Chondrocyte (in vitro differentiated cells): ENCODE measurements around the gene H2BK1. TPM values are rescaled to one million over a fixed set of nuclear protein-coding genes. Genes with fewer than 3 reads are reported as not detected.

ENCODE experiments used
- DNase-seq: peaks from one replicate; pipeline ENCODE4 v3.0.0; 2021; ENCODE audit warnings: mixed read lengths, low spot score
- H3K27ac Mint-ChIP-seq: one replicate; pipeline ENCODE4 v1.8.0; 2021; ENCODE audit warnings: mild to moderate bottlenecking, moderate library complexity, mixed read lengths; ENCODE audit not compliant: unreplicated experiment
- H3K27me3 Mint-ChIP-seq: 2 replicates; pipeline ENCODE4 v1.8.0; 2021; ENCODE audit warnings: low read depth, mixed read lengths
- H3K36me3 Mint-ChIP-seq: 2 replicates; pipeline ENCODE4 v1.8.0; 2021; ENCODE audit warnings: low read depth, mixed read lengths
- H3K4me1 Mint-ChIP-seq: 2 replicates; pipeline ENCODE4 v1.8.0; 2021; ENCODE audit warnings: low read depth, mild to moderate bottlenecking, mixed read lengths
- H3K4me3 Mint-ChIP-seq: one replicate; pipeline ENCODE4 v1.8.0; 2021; ENCODE audit warnings: mild to moderate bottlenecking, moderate library complexity, mixed read lengths; ENCODE audit not compliant: unreplicated experiment
- H3K9me3 Mint-ChIP-seq: 2 replicates; pipeline ENCODE4 v1.8.0; 2021; ENCODE audit warnings: low read depth, mixed read lengths
- CTCF ChIP-seq: fragments of 200-600 bp; sonication (generic); IDR thresholded peaks from 2 replicates; pipeline ENCODE4 v1.5.0; 2021; ENCODE audit warnings: antibody characterized with exemption, mild to moderate bottlenecking, moderate library complexity
- total RNA-seq: library from RNA; stranded (reverse); gene quantifications from 3 replicates; pipeline ENCODE4 v1.2.1, GENCODE V29; 2021

Gene H2BK1
- total RNA-seq, 1 donor from 2014 or later: not detected

- Mint-ChIP-seq H3K4me3 (no peak overlapping the region), H3K36me3 (no peaks in the 10 kb centered on the region), H3K27me3 (peaks cover 49% of the 10 kb centered on the region), H3K27ac (no peak overlapping the region), H3K4me1 (no peaks in the 10 kb centered on the region), H3K9me3 (no peaks in the 10 kb centered on the region)
- DNase-seq: no peak
- TF ChIP-seq CTCF: no peak
Observed at GRCh38 chr7:151176401-151176800, 33.9 kb downstream of the H2BK1 start.

GRCh38 chr7:151175793-151176311 lies 34.4 kb downstream of the H2BK1 start:
- H3K4me3 Mint-ChIP-seq: no peak overlapping the region
- H3K36me3 Mint-ChIP-seq: no peaks in the 10 kb centered on the region
- H3K27me3 Mint-ChIP-seq: peaks cover 49% of the 10 kb centered on the region

GRCh38 chr7:151175047-151175792 lies 35.1 kb downstream of the H2BK1 start:
- Mint-ChIP-seq H3K4me1 (no peaks in the 10 kb centered on the region), H3K9me3 (no peaks in the 10 kb centered on the region), H3K27ac (no peak overlapping the region), H3K36me3 (no peaks in the 10 kb centered on the region), H3K27me3 (peaks cover 48% of the 10 kb centered on the region), H3K4me3 (no peak overlapping the region)
- DNase-seq: no peak
- no peak for TF ChIP-seq CTCF

More at GRCh38 chr7:151175793-151176311, 34.4 kb downstream of the H2BK1 start:
- Mint-ChIP-seq H3K4me1 (no peaks in the 10 kb centered on the region), H3K9me3 (no peaks in the 10 kb centered on the region), H3K27ac (no peak overlapping the region)
- no peak for DNase-seq
- TF ChIP-seq CTCF: no peak

- peaks cover 47% of the 10 kb centered on the region for H3K27me3 Mint-ChIP-seq
- DNase-seq: peak; percentile 93
Observed at GRCh38 chr7:151174246-151175046, 35.8 kb downstream of the H2BK1 start.

More at GRCh38 chr7:151174246-151175046, 35.8 kb downstream of the H2BK1 start:
- Mint-ChIP-seq H3K4me1 (no peaks in the 10 kb centered on the region), H3K36me3 (no peaks in the 10 kb centered on the region), H3K9me3 (no peaks in the 10 kb centered on the region), H3K4me3 (no peak overlapping the region), H3K27ac (no peak overlapping the region)
- TF ChIP-seq CTCF: no peak
